HAP-1 (cell line): ENCODE results near the gene ZMYM4.
"Not testable (repeated sequence)": the region's sequence is repeated elsewhere in the genome, so short reads cannot be mapped to it uniquely, and the experiment has no call there.

Experiments used
- DNase-seq, 2 experiments: peaks; one replicate each; pipeline ENCODE4 v3.0.0-alpha.2; 2016 to 2020; ENCODE audit warnings: low spot score in 2 of 2
- H3K27me3 ChIP-seq: fragments of 250-450 bp; sonication (Bioruptor Pico); 2 replicates; pipeline ENCODE4 v1.5.1; 2020; ENCODE audit warnings: low read depth, mild to moderate bottlenecking, moderate library complexity
- H3K36me3 ChIP-seq: fragments of 250-450 bp; sonication (Bioruptor Pico); replicated peaks from 2 replicates; pipeline ENCODE4 v1.5.1; 2020; ENCODE audit warnings: mild to moderate bottlenecking
- H3K4me1 ChIP-seq: fragments of 250-450 bp; sonication (Bioruptor Pico); 2 replicates; pipeline ENCODE4 v1.5.1; 2020; ENCODE audit warnings: mild to moderate bottlenecking
- H3K4me3 ChIP-seq: fragments of 250-450 bp; sonication (Bioruptor Pico); 2 replicates; pipeline ENCODE4 v1.5.1; 2020; ENCODE audit warnings: mild to moderate bottlenecking, moderate library complexity
- H3K9me3 ChIP-seq: fragments of 250-450 bp; sonication (Bioruptor Pico); 2 replicates; pipeline ENCODE4 v1.5.1; 2020; ENCODE audit warnings: mild to moderate bottlenecking, moderate library complexity
- in situ Hi-C: fragments of 300-500 bp; cut with MboI; formaldehyde crosslinking; loops from 3 replicates; pipeline ENCODE4 v1.14.3; 2020; ENCODE audit warnings: low sequenced_read_pairs, inconsistent platforms, mixed read lengths

ZMYM4 gene

DNA sequence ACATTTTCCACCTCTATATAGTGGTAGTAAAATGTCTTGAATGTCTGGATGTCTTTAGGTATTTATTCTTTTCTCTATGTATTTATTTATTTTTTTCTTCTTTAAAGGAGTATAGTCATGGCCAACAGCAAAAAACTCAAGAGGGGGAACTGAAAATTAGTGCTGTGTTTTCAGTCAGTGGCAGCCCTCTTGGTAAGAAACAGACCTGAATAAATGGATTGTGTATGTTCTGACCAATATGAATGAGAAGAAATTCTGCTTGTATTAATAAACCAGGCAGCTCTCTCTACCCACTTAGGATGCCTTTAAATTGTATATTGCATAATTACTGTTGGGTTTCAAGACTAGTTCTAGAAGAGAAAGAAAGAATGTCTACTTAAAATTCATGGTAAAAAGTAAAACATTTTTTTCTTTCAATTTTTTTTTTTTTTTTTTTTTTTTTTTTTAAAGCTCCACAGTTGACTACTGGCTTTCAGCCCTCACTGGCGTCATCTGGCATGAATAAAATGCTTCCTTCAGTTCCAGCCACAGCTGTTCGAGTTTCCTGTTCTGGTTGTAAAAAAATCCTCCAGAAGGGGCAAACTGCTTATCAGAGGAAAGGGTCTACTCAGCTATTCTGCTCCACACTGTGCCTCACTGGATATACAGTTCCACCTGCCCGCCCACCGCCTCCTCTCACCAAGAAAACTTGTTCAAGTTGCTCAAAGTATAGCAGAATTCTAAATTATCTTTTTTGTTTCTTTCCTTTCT, 101.6 kb downstream of the ZMYM4 start:
- no peak for DNase-seq

DNA sequence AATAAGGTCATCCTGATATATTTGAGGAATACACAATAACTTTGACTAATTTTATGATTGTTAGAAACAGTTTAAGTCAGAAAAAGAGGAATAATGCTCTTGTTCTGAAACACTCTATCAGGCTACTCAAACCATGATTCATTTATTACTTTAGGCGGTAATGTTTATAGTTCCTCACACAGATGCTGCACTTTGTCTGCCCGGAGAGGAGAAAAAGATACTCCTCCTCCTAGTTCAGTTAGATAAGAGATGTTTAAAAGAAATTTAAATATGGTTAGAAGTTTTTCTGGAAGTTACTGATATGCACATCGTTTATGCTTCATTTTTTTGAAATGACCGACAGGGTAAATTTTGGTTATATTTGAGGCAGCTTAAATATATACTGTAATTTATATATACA, 103.0 kb downstream of the ZMYM4 start:
- H3K4me3 ChIP-seq, result no peak overlapping the region
- H3K27me3 ChIP-seq, result no peaks in the 10 kb centered on the region
- H3K4me1 ChIP-seq, result peaks cover 9% of the 10 kb centered on the region
- no peaks in the 10 kb centered on the region for H3K9me3 ChIP-seq
- H3K36me3 ChIP-seq, result no peaks in the 10 kb centered on the region
- in situ Hi-C loops, result no loop called here
- DNase-seq, result no peak

More for the DNA sequence above, 101.6 kb downstream of the ZMYM4 start:
- Histone ChIP-seq H3K9me3 (no peaks in the 10 kb centered on the region), H3K4me1 (peaks cover 9% of the 10 kb centered on the region), H3K27me3 (no peaks in the 10 kb centered on the region), H3K4me3 (no peak overlapping the region), H3K36me3 (0 out of 2 replicates have a peak, but pooled peaks cover 4% of the 10 kb centered on the region)
- in situ Hi-C loops, result no loop called here

DNA sequence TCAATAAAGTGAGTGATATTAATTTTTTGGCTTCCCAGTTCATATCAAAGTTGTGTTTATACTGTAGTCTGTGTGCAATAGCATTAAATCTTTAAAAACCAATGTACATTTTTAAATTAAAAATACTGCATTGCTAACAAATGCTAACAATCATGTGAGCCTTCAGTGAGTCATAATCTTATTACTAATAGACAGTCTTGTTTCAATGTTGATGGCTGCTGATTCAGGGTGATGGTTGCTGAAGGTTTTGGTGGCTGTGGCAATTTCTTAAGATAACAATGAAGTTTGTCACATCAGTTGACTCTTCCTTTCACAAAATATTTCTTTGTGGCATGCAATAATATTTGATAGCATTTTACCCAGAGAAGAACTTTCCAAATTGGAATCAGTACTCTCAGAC, 109.0 kb downstream of the ZMYM4 start:
- no peaks in the 10 kb centered on the region for H3K4me1 ChIP-seq
- DNase-seq, result no peak
- in situ Hi-C loops, result no loop called here
- H3K36me3 ChIP-seq, result peaks cover 5% of the 10 kb centered on the region; the same call in 1 of the 2 replicates
- no peak overlapping the region for H3K4me3 ChIP-seq
- no peaks in the 10 kb centered on the region for H3K9me3 ChIP-seq
- H3K27me3 ChIP-seq, result no peaks in the 10 kb centered on the region

DNA sequence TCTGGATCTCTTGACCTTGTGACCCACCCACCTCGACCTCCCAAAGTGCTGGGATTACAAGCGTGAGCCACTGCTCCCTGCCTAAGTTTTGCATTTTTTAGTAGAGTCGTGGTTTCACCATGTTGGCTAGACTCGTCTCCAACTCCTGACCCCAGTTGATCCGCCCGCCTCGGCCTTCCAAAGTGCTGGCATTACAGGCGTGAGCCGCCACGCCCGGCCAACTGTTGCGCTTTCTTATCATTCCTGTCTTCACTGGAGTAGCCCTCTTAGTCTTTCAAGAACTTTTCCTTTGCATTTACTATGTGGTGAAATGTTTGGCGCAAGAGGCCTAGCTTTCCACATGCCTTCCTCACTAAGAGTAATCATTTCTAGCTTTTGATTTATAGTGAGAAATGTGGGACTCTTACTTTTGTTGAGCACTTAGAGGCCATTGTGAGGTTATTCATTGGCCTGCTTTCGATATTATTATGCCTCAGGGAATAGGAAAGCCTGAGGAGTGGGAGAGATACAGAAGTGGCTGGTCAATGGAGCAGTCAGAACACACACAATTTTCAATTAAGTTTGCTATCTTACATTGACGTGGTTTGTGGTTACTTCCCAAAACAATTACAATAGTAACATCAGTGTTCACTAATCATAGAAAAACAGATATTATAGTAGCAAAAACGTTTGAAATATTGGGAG, 111.0 kb downstream of the ZMYM4 start:
- in situ Hi-C loops, result no loop called here
- no peak for DNase-seq
- no peaks in the 10 kb centered on the region for H3K4me1 ChIP-seq
- H3K9me3 ChIP-seq, result no peaks in the 10 kb centered on the region
- H3K27me3 ChIP-seq, result no peaks in the 10 kb centered on the region
- no peak overlapping the region for H3K4me3 ChIP-seq
- H3K36me3 ChIP-seq, result peaks cover 7% of the 10 kb centered on the region; the same call in 1 of the 2 replicates

DNA sequence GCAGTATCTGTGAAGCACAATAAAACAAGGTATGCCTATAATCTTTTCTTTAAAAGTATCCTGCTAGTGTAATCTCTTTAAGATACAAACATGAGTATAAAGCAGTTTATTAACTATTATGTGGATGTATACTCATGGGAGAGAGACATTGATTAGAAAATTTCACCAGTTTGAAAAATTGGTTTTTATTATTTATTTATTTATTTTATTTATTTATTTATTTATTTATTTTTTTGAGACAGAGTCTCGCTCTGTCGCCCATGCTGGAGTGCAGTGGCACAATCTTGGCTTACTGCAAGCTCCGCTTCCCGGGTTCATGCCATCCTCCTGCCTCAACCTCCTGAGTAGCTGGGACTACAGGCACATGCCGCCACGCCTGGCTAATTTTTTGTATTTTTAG, 111.6 kb downstream of the ZMYM4 start:
- H3K4me1 ChIP-seq, in situ Hi-C loops, H3K4me3 ChIP-seq, H3K36me3 ChIP-seq, H3K27me3 ChIP-seq, DNase-seq, H3K9me3 ChIP-seq: not testable (repeated sequence)

DNA sequence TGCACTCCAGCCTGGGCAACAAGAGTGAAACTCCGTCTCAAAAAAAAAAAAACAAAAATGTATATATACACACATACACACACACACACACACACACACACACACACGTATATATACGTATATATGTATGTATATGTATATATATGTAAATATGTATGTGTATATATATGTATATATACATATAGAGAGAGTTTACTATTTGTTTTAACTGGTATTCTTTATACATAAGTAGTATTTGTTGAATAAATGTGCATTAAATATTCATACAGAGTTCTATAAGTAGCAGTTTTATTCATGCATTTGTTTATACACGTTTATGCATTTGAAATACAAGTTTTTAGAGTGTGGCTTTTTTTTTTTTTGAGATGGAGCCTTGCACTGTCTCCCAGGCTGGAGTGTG, 113.6 kb downstream of the ZMYM4 start:
- in situ Hi-C loops, result no loop called here
- Histone ChIP-seq H3K4me3 (no peak overlapping the region), H3K36me3 (peaks cover 12% of the 10 kb centered on the region), H3K27me3 (no peaks in the 10 kb centered on the region), H3K4me1 (no peaks in the 10 kb centered on the region), H3K9me3 (no peaks in the 10 kb centered on the region)
- DNase-seq, result no peak

DNA sequence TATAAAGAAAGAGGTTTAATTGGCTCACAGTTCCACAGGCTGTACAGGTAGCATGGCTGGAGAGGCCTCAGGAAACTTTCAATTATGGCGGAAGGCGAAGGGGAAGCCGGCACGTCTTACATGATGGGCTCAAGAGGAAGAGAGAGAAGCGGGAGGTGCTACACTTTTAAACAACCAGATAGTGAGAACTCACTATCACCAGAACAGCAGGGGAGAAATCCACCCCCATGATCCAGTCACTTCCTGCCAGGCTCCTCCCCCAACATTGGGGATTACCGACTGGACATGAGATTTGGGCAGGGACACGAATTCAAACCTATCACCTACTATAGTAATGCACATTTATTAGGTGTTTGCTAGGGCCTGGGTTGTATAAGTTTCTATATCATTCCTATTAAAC, 117.8 kb downstream of the ZMYM4 start:
- Histone ChIP-seq H3K36me3 (peaks cover 19% of the 10 kb centered on the region), H3K4me3 (no peak overlapping the region), H3K9me3 (no peaks in the 10 kb centered on the region), H3K4me1 (no peaks in the 10 kb centered on the region), H3K27me3 (no peaks in the 10 kb centered on the region)
- in situ Hi-C loops, result no loop called here
- DNase-seq, result no peak

DNA sequence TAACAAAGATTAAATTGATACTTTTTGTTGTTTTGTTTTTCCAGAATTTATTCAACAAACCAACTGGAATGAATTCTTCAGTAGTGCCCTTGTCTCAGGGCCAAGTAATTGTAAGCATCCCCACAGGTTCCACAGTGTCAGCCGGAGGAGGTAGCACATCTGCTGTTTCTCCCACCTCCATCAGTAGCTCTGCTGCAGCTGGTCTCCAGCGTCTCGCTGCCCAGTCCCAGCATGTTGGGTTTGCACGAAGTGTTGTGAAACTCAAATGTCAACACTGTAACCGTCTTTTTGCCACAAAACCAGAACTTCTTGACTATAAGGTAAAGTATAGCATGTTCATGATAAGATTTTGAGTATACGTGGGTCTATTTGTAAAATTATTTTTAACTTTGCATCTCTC, 118.5 kb downstream of the ZMYM4 start:
- Histone ChIP-seq H3K27me3 (no peaks in the 10 kb centered on the region), H3K4me3 (no peak overlapping the region), H3K36me3 (peaks cover 19% of the 10 kb centered on the region), H3K9me3 (no peaks in the 10 kb centered on the region), H3K4me1 (no peaks in the 10 kb centered on the region)
- in situ Hi-C loops, result no loop called here
- no peak for DNase-seq

DNA sequence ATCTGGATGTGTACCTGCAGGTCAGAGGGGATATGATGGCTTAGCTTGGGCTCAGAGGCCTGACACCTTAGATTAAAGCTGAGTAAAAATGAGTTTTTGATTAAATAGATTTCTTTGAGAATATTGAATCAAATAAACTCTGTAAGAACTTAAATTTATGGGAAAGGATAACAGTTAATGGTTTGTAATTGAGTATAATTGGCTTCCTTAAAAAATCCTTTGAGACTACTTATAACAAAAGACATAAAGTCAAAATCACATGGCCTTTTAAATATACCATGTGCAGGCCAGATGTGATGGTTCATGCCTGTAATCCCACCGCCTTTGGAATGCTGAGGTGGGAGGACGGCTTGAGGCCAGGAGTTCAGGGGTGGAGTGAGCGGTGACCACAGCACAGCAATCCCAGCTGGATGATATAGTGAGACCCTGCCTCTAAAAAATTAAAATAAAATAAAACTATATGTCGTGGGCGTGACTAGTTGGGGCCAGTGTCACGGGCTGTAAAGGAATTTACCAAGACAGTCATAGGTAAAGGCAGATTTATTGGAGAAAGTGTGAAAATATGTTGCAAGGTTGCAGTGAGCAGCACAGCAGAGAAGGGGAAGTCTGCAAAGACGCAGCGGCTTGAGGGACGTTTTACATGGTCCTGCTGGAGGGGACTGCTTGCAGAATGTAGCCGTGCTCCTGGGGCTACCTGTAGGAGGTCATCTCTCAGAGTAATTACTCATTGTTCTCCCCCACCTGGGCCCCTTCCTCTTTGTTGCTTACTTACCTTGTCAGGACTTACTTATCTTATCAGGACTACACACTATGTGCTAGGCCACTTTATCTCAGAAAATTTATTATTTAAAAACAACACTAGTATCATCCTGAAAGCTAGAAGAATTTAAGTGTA, 122.3 kb downstream of the ZMYM4 start:
- Histone ChIP-seq H3K9me3 (no peaks in the 10 kb centered on the region), H3K4me3 (no peak overlapping the region), H3K4me1 (no peaks in the 10 kb centered on the region; the same call in 1 of the 2 replicates), H3K27me3 (no peaks in the 10 kb centered on the region), H3K36me3 (peaks cover 35% of the 10 kb centered on the region)
- in situ Hi-C loops, result no loop called here
- DNase-seq, result no peak

DNA sequence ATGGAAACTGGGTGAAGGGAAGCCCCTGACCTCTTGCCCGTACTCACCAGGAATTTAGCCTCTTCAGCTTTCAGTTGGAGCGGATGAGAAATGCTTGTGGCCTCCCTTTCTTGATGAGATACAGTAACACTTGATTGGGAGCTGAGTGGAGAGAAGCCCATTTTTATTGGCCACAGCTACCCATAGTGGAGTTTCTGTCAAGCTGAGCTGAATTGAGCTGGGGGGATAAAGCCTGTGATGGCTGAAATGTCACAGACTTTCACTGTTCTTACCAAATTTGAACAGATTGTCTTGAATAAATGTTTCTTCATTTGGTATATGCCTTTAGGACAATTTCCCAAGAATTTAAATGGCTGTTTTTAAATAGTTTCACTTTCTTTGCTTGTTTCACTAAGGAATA, 125.9 kb downstream of the ZMYM4 start:
- H3K36me3 ChIP-seq, result peaks cover 55% of the 10 kb centered on the region
- in situ Hi-C loops, result no loop called here
- H3K27me3 ChIP-seq, result no peaks in the 10 kb centered on the region
- no peak overlapping the region for H3K4me3 ChIP-seq
- no peak for DNase-seq
- no peaks in the 10 kb centered on the region; the same call in 1 of the 2 replicates for H3K4me1 ChIP-seq
- no peaks in the 10 kb centered on the region for H3K9me3 ChIP-seq

DNA sequence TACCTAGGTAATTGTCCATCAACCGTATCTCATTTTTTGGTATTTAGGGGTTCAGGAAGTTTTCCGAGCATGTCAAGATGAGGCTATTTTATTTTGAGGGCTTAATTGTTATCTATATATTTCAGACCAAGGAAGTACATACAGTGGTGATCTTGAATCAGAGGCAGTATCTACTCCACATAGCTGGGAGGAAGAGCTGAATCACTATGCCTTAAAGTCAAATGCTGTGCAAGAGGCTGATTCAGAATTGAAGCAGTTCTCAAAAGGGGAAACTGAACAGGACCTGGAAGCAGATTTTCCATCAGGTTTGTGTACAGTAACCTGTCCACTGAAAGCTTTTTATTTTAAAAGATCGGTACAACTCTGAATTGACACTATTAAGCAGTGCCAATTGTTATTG, 130.2 kb downstream of the ZMYM4 start:
- DNase-seq, result no peak
- in situ Hi-C loops, result no loop called here
- Histone ChIP-seq H3K4me1 (no peaks in the 10 kb centered on the region; the same call in 1 of the 2 replicates), H3K27me3 (no peaks in the 10 kb centered on the region), H3K9me3 (no peaks in the 10 kb centered on the region), H3K36me3 (peaks cover 72% of the 10 kb centered on the region), H3K4me3 (no peak overlapping the region)

DNA sequence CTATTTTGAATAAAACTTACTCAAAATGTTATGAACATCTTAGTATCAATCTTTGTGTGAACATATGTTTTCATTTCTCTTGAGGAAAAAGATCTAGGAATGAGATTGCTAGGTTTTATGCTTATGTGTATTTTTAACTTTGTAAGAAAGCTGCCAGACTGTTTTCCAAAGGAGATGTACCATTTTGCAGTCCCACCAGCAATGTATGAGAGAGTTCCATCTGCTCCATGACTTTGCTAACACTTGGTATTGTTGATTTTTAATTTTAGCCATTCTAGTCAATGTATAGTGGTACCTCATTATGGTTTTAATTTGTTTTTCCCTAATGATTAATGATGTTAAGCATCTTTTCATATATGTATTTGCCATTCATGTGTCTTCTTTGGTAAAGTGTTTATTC, 132.5 kb downstream of the ZMYM4 start:
- H3K9me3 ChIP-seq, result no peaks in the 10 kb centered on the region
- no peak for DNase-seq
- H3K4me3 ChIP-seq, result no peak overlapping the region
- in situ Hi-C loops, result no loop called here
- H3K36me3 ChIP-seq, result peaks cover 66% of the 10 kb centered on the region
- no peaks in the 10 kb centered on the region for H3K27me3 ChIP-seq
- H3K4me1 ChIP-seq, result no peaks in the 10 kb centered on the region

DNA sequence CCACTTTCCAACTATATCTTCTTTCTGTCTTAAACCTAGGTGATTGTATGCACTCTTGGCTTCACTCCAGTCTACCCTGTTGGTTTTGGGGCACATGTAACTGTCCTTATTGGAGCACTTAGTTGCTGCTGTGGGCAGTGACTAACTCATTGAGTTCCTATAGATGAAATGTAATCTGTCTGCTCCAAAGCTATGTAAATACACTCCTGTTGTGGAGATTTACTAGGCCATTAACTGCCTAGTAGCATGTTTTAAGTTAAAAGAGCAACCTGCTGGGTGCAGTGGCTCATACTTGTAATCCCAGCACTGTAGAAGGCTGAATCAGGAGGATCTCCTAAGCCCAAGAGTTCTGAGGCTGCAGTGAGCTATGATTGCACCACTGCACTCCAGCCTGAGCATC, 137.6 kb downstream of the ZMYM4 start:
- Histone ChIP-seq H3K4me3 (no peak overlapping the region), H3K36me3 (peaks cover 44% of the 10 kb centered on the region), H3K27me3 (no peaks in the 10 kb centered on the region), H3K9me3 (no peaks in the 10 kb centered on the region), H3K4me1 (no peaks in the 10 kb centered on the region)
- DNase-seq, result no peak
- in situ Hi-C loops, result no loop called here

DNA sequence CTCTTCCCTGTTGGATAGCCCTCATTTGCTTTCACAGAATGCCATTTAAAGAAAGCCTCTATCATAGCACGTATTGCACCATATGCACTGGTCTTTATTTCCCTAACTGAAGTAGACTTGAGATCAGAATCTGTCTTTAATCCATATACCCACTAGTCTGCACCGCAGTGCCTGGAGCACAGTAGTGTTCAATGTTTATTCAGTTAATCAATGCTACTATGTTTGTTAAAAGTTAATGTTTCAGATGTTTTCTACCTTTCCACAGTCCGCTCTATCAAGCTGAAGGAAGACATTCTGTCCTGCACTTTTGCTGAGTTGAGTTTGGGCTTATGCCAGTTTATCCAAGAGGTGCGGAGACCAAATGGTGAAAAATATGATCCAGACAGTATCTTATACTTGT, 139.2 kb downstream of the ZMYM4 start:
- no peak for DNase-seq
- H3K4me3 ChIP-seq, result no peak overlapping the region
- no peaks in the 10 kb centered on the region for H3K27me3 ChIP-seq
- peaks cover 2% of the 10 kb centered on the region; the same call in 1 of the 2 replicates for H3K4me1 ChIP-seq
- in situ Hi-C loops, result no loop called here
- H3K36me3 ChIP-seq, result peaks cover 37% of the 10 kb centered on the region
- no peaks in the 10 kb centered on the region for H3K9me3 ChIP-seq
